Measurements from ENCODE around the gene SRRM4. TPM values are rescaled to one million over a fixed set of nuclear protein-coding genes. Genes with fewer than 3 reads are reported as not detected.

Gene SRRM4
- total RNA-seq (ENCODE audit: low replicate concordance): 1.1 and 1.4 TPM in 2 replicates
- long read RNA-seq: 0 reads

DNA sequence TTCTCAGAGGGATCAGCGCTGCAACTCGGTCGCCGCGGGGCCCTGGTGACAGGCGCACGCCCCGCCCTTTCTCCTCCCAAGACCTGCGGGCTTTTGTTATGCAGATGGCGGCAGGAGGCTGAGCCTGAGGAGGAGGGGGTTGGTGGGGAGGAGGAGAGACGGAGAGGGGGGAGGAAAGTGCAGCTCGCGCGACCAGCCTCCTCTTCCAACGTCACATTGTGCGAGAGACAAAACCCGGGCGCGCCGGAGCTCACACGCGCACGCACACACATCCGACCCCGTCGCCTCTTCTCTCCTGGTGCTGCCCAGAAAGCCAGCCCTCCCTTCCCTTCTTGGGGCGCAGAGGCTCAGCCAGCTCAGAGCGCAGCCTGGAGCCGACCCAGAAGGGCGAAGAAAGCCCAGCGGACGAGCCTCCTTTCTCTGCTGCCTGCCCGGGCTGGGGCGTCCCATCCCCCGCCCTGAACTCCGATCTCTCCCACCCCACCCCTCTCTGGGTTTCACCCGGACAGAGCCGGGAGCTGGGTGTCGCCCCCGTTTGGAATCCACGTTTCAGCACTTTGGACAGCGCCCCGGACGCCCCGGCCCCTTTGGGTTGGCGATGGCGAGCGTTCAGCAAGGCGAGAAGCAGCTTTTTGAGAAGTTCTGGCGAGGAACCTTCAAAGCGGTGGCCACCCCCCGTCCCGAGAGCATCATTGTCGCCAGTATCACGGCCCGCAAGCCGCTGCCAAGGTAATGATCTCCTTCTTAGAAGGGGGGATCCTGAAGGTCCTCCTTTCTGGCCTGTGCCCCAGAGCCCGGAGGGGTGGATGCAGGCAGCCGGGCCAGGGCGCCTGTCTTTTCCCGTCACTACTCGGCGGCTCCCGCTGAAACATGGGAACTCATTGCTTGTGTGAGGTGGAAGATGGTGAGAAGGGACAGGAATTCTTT, at the start of gene SRRM4:
SRRM4 (plus strand) TSS at position 257 of the 927 bp plus-strand sequence; CDS start at position 599, 342 bp downstream.
- TF ChIP-seq, protein P1, sequence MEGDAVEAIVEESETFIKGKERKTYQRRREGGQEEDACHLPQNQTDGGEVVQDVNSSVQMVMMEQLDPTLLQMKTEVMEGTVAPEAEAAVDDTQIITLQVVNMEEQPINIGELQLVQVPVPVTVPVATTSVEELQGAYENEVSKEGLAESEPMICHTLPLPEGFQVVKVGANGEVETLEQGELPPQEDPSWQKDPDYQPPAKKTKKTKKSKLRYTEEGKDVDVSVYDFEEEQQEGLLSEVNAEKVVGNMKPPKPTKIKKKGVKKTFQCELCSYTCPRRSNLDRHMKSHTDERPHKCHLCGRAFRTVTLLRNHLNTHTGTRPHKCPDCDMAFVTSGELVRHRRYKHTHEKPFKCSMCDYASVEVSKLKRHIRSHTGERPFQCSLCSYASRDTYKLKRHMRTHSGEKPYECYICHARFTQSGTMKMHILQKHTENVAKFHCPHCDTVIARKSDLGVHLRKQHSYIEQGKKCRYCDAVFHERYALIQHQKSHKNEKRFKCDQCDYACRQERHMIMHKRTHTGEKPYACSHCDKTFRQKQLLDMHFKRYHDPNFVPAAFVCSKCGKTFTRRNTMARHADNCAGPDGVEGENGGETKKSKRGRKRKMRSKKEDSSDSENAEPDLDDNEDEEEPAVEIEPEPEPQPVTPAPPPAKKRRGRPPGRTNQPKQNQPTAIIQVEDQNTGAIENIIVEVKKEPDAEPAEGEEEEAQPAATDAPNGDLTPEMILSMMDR (conservative IDR thresholded peaks at IDR 0.05): no peak
- peak; percentile 83 for DNase-seq (ENCODE audit: extremely low spot score, unreplicated experiment)
- no peaks in the 10 kb centered on the region for H3K36me3 Mint-ChIP-seq
- no peaks in the 10 kb centered on the region for H3K4me1 Mint-ChIP-seq (ENCODE audit: unreplicated experiment)
- H3K9me3 Mint-ChIP-seq: no peaks in the 10 kb centered on the region
- no peak within 1 kb of the TSS for H3K27ac Mint-ChIP-seq
- peaks cover 90% of the 10 kb centered on the region for H3K27me3 Mint-ChIP-seq
- peak within 1 kb of the TSS; percentile 78 for H3K4me3 Mint-ChIP-seq

DNA sequence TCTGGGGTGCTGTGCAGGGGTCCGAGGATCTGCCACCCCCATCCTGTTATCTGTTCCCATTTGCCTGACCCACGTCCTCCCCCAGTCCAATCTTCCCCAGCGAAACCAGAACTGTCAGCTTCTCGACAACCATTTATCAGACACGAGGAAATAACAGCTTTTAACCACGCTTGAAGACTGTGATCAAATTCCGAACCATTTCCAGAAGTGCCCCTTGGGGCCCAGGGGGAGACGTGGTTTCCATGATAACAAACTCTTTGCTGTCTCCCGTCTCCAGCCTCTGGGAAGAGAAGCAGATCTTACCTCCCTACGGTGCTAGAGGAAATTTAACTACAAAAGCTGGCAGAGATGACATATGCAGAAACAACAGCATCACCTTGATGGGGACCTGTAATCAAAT, 35.1 kb upstream of the SRRM4 start:
- H3K36me3 Mint-ChIP-seq: no peaks in the 10 kb centered on the region
- H3K4me3 Mint-ChIP-seq: no peak overlapping the region
- H3K9me3 Mint-ChIP-seq: no peaks in the 10 kb centered on the region
- peaks cover 47% of the 10 kb centered on the region for H3K27me3 Mint-ChIP-seq
- no peak for DNase-seq (ENCODE audit: extremely low spot score, unreplicated experiment)
- H3K4me1 Mint-ChIP-seq (ENCODE audit: unreplicated experiment): no peaks in the 10 kb centered on the region
- H3K27ac Mint-ChIP-seq: no peak overlapping the region
- TF ChIP-seq, protein P1 (conservative IDR thresholded peaks at IDR 0.05): no peak

DNA sequence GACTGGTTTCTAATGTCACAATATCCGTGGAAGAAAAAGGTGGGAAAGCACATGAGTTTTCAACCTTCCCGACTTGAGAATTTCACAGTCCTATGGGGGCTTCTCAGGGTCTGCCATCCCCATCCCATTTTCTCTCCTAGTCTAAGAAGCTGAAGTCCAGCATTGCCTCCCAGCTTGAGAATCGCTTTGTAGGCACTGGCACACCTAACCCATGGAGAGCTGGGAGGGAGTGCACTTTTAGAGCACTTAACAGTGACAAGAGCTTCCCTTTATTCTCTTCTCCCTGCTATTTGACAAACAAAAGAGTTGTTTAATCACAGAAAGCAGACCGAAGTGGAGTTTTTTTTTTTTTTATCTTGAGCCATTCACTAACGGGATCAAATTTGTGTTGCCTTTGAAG, 22.8 kb upstream of the SRRM4 start:
- Mint-ChIP-seq H3K27ac (no peak overlapping the region), H3K27me3 (peaks cover 28% of the 10 kb centered on the region), H3K36me3 (no peaks in the 10 kb centered on the region), H3K4me3 (no peak overlapping the region), H3K9me3 (no peaks in the 10 kb centered on the region), H3K4me1 (ENCODE audit: unreplicated experiment) (no peaks in the 10 kb centered on the region)
- no peak for DNase-seq (ENCODE audit: extremely low spot score, unreplicated experiment)
- TF ChIP-seq, protein P1 (conservative IDR thresholded peaks at IDR 0.05): no peak

DNA sequence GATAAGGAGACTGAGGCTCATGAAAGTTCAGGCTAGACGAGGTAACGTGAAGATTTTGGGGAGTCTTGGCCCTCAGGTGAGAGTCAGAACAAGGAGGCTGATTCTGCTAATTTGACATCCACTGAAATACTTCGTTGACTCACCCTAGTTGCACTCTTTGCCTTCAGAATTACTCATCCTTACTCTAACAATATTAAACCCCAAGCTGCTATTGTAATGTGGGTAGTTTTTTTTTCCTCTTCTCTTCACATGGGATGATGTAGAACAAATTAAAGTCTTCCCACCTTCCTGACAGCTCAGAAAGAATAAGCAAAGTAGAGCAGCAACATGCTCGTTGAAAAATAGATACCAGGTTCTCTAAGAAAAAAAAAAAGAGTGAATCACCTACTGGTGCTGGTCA, 22.0 kb upstream of the SRRM4 start:
- Mint-ChIP-seq H3K4me1 (ENCODE audit: unreplicated experiment) (no peaks in the 10 kb centered on the region), H3K9me3 (no peaks in the 10 kb centered on the region), H3K27me3 (peaks cover 22% of the 10 kb centered on the region), H3K36me3 (no peaks in the 10 kb centered on the region), H3K27ac (no peak overlapping the region), H3K4me3 (no peak overlapping the region)
- no peak for DNase-seq (ENCODE audit: extremely low spot score, unreplicated experiment)
- TF ChIP-seq, protein P1 (conservative IDR thresholded peaks at IDR 0.05): no peak

- Mint-ChIP-seq H3K4me3 (no peak overlapping the region), H3K9me3 (no peaks in the 10 kb centered on the region), H3K36me3 (no peaks in the 10 kb centered on the region), H3K27ac (no peak overlapping the region), H3K4me1 (ENCODE audit: unreplicated experiment) (no peaks in the 10 kb centered on the region), H3K27me3 (peaks cover 21% of the 10 kb centered on the region)
- TF ChIP-seq, protein P1 (conservative IDR thresholded peaks at IDR 0.05): no peak
- no peak for DNase-seq (ENCODE audit: extremely low spot score, unreplicated experiment)
Observed at GRCh38 chr12:118959985-118960560, 21.3 kb upstream of the SRRM4 start.

Data from type B pancreatic cell (in vitro differentiated cells).